Measurements from ENCODE around the gene MYNN.

DNA sequence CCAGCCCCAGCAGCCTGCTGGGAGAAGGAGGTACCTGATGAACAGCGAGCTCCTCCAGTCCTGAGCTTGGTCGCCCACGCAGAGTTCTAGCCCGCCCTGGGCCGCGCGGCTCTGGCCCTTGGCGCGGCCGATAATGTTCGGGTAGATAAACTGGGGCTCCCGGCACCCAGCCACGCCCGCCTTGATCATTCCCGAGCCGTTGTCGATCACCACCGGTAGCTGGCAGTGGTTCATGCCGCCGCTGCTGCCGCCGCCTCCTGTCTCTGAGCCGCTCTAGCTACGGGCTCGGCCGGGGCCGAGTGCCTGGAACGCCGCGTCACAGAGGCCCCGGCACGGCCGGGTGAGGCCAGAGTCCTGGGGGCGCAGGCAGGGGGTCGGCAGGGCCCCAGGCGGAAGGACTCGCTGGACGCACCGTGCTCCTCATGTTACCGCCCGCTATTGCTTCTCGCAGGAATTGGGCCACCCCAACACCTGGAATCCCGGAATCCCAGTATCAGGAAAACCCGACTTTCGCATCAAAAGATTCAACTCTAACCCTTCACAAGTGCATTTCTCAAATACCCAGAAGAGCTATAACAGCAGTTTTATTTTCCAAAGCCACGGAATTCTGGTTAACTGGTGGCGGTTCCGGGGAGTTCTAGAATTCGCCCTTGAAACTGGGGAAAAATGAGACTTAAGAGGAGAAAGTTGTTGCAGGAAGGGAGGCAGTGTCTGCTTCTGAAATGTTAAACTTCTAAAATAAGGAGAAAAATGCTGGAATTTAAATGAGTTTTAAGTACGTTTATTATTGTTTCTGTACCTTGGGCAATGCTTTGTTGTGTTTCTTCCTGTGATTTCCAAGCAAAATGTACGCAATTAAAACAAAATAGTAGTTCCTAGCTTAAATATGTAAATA lies 3.7 kb upstream of the MYNN start, which contains the start of gene ACTRT3:
- TF ChIP-seq, protein P1, sequence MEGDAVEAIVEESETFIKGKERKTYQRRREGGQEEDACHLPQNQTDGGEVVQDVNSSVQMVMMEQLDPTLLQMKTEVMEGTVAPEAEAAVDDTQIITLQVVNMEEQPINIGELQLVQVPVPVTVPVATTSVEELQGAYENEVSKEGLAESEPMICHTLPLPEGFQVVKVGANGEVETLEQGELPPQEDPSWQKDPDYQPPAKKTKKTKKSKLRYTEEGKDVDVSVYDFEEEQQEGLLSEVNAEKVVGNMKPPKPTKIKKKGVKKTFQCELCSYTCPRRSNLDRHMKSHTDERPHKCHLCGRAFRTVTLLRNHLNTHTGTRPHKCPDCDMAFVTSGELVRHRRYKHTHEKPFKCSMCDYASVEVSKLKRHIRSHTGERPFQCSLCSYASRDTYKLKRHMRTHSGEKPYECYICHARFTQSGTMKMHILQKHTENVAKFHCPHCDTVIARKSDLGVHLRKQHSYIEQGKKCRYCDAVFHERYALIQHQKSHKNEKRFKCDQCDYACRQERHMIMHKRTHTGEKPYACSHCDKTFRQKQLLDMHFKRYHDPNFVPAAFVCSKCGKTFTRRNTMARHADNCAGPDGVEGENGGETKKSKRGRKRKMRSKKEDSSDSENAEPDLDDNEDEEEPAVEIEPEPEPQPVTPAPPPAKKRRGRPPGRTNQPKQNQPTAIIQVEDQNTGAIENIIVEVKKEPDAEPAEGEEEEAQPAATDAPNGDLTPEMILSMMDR (IDR thresholded peaks at IDR 0.05 in 2 of 3, conservative IDR thresholded peaks at IDR 0.05 in 1 of 3; ENCODE audit: insufficient read depth in 2 of 3, low read depth in 1 of 3, low read length in 3 of 3): no peak
- TF ChIP-seq, protein P2, sequence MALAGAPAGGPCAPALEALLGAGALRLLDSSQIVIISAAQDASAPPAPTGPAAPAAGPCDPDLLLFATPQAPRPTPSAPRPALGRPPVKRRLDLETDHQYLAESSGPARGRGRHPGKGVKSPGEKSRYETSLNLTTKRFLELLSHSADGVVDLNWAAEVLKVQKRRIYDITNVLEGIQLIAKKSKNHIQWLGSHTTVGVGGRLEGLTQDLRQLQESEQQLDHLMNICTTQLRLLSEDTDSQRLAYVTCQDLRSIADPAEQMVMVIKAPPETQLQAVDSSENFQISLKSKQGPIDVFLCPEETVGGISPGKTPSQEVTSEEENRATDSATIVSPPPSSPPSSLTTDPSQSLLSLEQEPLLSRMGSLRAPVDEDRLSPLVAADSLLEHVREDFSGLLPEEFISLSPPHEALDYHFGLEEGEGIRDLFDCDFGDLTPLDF (CRISPR knock-in tag; IDR thresholded peaks at IDR 0.05): no peak
- TF ChIP-seq HMG20B (CRISPR knock-in tag; IDR thresholded peaks at IDR 0.05): no peak

Data from K562 (cell line).